ENCODE measurements around the gene FMO3.

FMO3 gene

DNA sequence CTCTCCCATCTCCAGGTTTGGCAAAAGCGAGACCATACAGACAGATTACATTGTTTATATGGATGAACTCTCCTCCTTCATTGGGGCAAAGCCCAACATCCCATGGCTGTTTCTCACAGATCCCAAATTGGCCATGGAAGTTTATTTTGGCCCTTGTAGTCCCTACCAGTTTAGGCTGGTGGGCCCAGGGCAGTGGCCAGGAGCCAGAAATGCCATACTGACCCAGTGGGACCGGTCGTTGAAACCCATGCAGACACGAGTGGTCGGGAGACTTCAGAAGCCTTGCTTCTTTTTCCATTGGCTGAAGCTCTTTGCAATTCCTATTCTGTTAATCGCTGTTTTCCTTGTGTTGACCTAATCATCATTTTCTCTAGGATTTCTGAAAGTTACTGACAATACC lies 26.4 kb downstream of the FMO3 start:
- no peak for DNase-seq

DNA sequence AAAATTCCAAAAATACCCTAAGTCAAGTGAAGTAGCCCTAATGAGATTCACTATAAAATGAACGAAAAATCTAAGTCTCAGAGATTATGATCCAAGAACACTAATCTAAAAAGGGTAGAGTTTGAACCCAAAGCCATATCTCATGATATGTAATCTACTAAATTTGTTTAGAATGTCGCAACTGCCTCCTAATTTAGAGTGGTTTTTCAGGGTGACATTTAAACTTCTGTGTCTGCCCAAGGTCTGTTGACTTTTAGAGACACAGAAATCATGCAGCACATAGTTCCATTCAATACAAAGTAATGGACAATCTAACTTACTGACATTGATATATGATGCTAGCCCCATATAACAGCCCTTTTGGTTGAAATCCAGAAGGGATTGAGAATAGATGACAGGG lies 28.9 kb downstream of the FMO3 start:
- DNase-seq = no peak

GRCh38 chr1:171122299-171122698 lies 31.6 kb downstream of the FMO3 start:
- no peak for DNase-seq

DNA sequence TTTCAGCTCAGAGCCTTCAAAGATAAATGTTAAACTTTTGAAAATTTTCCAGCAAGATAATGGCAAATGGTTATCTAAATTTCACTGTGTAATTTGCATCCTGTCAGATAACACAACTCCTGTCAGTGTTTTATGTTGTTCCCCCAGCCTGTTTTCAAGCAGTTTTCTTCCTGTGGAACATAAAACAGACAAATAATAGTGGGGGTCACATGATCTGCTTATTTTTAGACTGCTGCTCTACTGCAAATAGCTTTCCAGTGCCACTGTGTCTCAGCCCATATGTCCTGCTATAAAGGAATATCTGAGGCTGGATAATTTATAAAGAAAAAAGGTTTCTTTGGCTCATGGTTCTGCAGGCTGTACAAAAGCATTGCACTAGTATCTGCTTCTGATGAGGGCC lies 32.2 kb downstream of the FMO3 start:
- no peak for DNase-seq

DNA sequence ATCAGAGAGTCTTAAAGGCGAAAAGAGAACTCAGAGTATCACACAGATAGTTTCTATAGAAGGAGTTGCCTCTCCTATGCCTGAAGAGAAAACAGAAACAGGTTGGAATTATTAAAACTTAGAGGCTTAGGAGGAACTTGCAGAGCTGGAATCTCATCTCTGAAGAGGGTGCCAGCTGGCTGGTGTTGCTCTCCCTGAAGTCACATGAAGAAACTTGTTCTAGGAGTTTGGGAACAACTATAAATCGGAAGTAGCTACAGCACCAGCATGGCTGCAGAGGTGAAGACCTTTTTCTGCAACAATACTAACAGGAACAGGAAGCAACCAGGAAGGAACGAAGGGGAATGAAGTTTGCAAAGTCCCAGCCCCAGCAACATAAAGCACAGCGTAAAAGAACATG lies 35.8 kb downstream of the FMO3 start:
- DNase-seq = no peak

DNA sequence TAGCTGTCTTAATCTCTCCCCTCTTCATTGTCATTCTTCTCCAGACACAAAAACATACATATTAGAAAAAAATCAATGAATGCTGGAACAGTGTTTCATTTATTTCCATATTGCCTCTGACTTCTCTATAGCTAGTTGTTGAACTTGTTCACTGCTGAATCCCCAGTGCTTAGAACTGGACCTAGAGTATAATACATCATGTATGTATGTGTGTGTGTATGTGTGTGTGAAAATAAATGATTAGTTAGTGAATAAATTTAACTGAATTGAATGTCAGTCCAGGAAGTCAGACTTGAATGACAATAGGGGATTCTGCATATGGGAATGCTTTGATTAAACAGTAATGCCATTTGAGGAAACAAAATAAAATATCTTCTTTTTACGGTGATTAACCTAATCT lies 36.4 kb downstream of the FMO3 start:
- no peak for DNase-seq

- no peak for DNase-seq
Measured at GRCh38 chr1:171127501-171127900, 36.8 kb downstream of the FMO3 start.

GRCh38 chr1:171128463-171128862 lies 37.8 kb downstream of the FMO3 start:
- no peak for DNase-seq

DNA sequence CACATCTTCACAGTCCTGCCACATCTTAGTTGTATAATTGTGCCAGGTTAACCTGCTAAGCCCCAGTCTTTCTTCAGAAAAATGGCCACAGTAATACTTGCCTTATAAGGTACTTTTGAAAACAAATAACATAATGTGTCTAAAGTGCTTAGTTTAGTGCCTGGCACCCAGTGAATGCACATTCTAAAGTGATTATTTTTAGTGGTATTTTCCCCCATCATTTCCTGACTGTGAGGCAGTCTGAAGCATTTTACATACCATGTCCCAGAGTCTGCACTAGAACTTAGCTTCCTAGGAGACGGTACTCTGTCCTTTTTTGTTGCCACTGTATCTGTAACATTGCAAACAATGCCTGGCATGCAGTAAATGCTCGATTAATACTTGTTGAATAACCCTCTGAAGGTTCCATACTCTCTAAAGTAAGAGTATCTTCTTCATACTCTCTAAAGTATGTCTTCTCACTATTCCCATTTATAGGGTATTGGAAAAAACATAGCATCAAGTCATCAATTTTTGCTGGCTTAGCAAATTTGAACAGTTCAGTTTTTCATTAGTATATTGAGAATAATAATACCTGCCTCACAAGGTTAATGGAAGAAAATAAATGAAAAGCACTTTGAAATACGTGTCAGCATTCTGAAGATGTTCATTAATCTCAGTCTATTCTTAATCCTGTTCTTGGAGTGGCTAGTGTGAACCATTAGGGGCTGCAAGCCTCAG lies 43.7 kb downstream of the FMO3 start:
- DNase-seq = no peak

DNA sequence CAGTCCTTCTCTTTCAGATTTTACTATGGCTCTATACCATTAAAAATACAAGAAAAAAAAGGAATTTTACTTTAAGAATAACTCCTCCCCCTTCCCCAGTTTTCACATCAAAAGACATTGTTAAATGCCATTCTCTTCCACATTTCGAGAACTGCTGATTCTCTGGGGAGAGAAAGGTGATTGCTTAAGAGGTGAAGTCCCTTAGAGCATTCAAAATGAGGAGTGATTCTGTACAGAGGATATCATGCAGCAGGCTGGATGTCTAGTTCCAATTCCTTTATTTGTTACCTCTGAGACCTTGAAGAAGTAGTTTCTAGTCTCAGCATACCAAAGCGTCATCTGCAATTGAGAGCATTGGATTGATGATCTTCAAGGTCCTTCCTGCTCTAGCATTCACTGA lies 46.9 kb downstream of the FMO3 start:
- no peak for DNase-seq

GRCh38 chr1:171138980-171139379 lies 48.3 kb downstream of the FMO3 start:
- no peak for DNase-seq

- no peak for DNase-seq
Measured at GRCh38 chr1:171139890-171140289, 49.2 kb downstream of the FMO3 start.

- no peak for DNase-seq
Measured at GRCh38 chr1:171140401-171140800, 49.7 kb downstream of the FMO3 start.

DNA sequence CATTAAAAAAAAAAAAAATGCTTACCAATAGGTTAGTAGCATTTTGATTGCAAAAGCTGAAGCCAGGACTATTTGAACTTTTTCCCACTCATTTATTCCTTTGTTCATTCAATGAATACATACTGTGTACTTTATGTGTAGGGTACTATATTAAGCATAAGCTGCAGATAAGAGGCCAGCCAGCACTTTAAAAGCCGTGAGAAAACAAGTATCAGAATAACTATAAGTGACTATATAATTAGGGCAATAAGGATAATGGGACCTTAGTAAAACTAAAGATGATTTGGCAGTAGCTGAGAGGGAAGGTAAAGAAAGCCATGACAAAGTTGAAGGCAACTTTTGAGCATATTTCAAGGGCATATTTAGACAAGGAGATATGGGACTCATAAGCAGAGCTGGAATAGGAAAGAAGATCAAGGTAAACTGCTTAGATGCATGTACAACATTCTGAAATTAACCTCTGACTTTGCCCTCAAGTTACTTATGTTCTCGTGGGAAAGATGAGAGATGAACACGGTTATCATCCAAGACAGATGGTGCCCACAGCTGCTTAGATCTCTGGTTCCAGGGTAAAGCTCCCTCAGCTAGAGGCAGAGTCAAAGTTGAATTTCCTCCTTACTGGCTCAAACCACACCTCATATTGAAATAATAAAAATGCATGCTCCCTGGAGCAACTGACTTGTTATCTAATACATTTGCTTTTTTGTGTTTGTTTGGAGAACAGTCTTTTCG lies 50.4 kb downstream of the FMO3 start:
- no peak for DNase-seq

- no peak for DNase-seq
Measured at GRCh38 chr1:171141688-171142415, 51.1 kb downstream of the FMO3 start.

DNA sequence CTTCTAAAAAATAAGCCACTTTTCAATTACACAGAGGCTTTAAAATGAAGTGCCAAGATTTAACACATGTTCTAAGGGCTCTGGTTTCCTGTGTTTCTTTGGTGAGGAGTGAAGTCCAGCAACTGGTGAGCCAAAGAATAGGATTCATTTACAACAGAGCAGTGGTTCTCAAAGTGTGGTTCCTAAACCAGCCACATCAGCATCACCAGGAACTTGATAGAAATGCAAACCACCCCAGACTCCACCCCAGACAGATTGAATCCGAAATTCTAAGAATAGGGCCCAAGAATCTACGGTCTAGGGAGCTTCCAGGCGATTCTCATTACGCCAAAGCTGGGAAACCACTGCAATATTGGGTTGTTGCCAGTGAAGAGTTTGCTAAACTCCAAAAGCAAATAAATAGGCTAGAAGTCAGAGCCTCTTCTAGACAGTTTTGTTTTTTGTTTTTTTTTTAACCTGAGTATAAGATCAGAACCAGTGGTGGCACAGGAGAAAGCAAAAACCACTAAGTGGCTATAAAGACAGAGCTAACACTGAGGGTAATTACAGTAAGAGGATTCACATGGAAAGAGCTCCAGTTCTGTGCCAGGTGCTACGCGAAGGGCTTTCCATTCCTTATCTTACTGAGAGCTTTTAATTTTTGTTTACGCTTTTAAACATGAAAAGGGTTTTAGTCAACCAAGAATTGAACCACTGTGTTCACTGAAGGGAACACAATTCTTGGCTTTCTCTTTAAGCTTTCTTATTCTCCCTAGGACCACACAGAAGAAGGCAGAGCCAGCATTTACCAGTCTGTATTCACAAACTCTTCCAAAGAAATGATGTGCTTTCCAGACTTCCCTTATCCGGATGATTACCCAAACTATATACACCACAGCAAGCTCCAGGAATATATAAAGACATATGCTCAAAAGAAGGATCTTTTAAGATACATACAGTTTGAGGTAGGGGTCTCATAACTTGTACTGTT lies 52.0 kb downstream of the FMO3 start:
- no peak for DNase-seq

DNA sequence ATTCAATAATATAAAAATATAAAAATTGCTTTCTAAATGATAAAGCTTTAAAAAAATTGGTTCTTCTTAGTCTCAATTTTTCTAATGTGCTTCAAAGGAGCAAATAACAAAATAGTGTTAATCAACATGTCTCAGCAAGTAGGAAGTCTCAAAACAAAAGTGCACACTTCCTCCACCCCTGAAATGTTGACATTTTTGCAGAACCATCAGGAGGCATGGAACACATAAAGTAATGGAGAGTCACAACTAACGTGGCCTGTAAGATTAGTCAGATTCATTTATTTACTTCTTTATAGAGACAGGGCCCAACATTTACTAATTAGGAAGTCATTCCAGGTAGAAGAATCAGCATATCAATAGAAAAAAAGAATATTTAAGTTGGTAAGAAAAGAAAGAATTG lies 59.5 kb downstream of the FMO3 start:
- DNase-seq = no peak

GRCh38 chr1:171152549-171152948 lies 61.8 kb downstream of the FMO3 start:
- no peak for DNase-seq

DNA sequence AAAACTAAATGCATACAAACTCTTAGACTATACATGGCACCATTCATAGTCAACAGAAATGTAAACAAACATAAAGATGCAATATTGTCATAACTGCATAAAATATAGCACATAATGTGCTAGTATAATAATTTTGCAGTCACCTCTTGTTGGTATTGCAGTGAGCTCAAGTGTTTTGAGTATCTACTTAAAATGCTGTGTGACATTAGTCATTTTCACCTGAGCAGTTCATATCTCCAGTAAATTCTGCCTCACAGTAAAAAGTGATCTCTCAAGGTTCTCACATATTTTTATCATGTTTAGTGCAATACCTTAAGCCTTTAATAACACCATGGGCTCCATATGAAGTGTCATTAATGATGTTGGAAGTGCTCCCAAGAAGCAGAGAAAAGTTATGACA lies 64.8 kb downstream of the FMO3 start:
- DNase-seq = no peak

DNA sequence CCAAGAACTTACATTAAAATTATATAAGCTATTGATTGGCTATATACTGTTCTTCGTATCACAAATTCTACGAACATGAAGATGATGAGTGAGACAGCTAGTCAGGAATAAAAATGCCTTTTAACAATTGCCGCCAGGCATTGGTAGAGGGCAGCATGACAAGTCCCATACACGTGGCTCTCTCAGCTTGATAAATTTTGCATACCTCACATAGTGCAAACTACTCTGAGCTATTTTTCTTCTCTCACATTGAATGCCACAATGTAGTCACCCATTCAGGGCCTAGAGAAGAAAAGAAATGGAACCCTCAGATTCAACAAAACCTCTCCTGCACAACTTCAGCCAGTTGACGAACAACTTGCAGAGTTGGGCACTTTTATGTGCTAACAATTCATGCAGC lies 67.4 kb downstream of the FMO3 start:
- DNase-seq = no peak

GRCh38 chr1:171158551-171158950 lies 67.8 kb downstream of the FMO3 start:
- no peak for DNase-seq

GRCh38 chr1:171159148-171159547 lies 68.4 kb downstream of the FMO3 start:
- no peak for DNase-seq

- no peak for DNase-seq
Measured at GRCh38 chr1:171160211-171160610, 69.5 kb downstream of the FMO3 start.
